ENCODE measurements around the gene ONECUT2.
"Not testable (repeated sequence)": the region's sequence is repeated elsewhere in the genome, so short reads cannot be mapped to it uniquely, and the experiment has no call there.

Gene ONECUT2

DNA sequence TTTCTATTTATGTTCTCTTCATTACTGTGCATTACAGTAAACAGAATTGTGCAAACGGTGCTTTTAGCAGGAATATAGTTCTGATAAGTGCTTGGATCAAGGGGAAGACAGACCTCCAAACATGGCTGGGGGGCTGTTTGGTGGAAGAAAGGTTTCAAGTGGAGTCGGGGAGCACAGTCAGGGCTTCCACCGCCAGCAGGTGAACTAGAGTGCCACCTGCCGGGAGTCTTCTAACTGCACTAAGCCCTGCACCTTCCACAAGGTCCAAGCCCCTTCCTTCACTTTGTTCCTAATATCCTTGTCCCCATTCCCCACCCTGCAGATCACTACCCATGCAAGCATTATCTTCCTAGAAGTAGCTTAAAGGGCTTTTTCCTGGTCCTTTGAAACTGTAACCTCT is 11.1 kb downstream of the ONECUT2 start:
- DNase-seq (ENCODE audit: low spot score) = no peak

DNA sequence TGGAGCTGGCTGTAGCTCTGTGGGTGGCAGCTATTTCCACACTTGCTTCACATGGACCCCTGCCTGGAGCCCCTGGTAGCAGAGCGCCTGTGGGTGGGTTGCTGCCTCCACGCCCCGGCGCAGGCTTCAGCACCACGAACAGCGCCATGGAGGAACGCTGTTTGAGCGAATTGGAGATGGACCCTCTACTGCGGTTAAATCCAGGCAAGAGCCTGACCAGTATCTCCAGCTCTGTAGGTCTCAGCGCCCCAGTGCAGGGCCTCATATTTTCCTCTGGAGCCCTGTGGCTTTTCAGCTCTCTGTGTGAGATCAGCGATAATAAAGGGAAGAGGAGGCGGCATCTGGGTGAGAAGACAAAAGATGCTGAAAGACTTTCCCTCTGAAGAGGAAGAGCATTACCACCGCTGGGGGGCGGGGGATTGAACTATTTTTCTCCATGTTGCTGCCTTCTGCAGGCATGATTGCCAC is 12.0 kb downstream of the ONECUT2 start:
- DNase-seq (ENCODE audit: low spot score) = no peak

GRCh38 chr18:57455576-57456129 is 20.5 kb downstream of the ONECUT2 start:
- DNase-seq (ENCODE audit: low spot score) = no peak

DNA sequence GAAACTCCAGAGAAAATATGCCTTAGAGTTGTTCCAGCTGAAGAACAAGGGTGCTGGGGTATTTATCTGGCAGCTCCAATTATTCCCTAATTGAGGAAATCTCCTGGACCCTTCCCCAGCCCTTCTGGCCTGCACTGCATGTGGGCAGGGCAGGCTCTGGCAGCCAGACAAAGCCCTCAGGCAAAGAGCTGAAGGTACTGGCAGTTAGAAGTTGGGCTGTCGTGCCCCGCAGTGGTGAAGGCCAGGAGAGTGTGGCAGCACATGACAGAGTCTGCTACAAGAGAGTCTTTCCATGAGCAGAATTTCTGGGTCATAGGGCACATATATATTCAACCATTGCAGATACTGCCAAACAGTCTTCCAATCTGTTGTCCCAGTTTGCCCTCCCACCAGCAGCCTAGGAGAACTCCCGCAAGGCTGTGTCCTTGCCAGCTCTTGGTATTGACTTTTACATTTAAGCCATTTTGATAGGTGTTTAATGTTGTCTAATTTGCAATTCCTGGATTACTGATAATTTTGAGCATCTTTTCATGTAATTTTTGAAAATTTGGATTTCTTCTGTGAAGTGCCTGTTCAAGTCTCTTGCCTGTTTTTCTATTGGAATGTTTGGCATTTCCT is 26.6 kb downstream of the ONECUT2 start:
- DNase-seq (ENCODE audit: low spot score) = no peak

GRCh38 chr18:57466307-57466706 is 31.1 kb downstream of the ONECUT2 start:
- DNase-seq (ENCODE audit: low spot score) = no peak

- no peak for DNase-seq (ENCODE audit: low spot score)
These were observed 31.7 kb downstream of the ONECUT2 start for GRCh38 chr18:57466745-57467409.

DNA sequence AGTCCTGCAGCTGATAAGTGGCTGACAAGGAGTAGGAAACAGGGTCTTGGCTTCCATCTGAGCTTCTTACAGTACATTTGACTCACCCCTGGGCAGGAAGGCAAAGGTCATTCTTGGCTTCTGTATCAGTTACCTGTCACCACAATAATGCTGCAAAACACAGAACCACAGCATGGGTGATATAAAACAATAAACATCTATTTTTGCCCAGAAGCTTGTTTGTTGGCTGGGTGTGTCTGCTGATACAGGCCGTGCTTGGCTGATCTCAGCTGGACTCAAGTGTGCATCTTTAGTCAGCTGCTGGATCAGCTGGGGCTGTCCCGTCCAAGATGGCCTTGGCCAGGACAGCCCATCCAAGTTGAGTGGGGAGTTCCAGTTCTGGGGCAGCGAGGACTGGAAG is 34.7 kb downstream of the ONECUT2 start:
- no peak for DNase-seq (ENCODE audit: low spot score)

DNA sequence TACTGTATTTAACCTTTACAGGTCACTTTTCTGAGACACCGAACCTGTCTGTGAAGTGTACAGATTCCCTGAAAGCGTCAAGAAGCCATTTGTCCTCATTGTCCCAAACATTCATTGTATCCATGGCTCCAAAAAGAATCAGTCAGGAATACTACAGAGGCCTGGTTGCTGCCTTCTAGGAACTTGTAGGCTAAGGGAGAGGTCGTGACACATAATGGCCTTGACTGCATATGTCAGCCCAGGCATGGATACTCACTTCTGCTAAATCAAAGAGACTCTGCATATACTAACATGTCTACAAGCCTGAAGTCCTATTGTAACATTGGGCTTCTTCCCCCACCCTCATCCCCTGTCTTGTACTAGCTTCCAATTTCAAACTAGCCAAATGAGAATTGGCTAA is 40.2 kb downstream of the ONECUT2 start:
- DNase-seq (ENCODE audit: low spot score) = no peak

- no peak for DNase-seq (ENCODE audit: low spot score)
These were observed 40.7 kb downstream of the ONECUT2 start for GRCh38 chr18:57475903-57476302.

DNA sequence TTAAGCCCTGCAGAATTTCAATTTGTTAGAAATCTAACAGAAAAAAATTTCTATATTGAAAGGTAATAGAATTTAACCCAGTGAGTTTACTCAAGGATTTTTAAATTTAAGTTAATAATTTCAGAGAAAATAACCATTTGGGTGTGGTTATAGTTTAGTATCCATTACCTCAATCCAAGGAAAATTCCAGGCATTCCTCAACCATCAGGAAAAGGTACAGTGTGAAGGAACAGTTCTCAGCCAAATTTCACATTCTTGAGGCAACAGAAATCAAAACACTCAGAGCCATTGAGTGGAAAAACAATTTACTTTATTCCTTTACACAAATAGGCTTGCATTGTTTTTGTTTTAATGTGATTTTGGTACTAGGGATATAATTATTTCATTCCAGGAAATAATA is 45.6 kb downstream of the ONECUT2 start:
- no peak for DNase-seq (ENCODE audit: low spot score)

GRCh38 chr18:57497372-57498294 is 62.5 kb downstream of the ONECUT2 start:
- no peak for DNase-seq (ENCODE audit: low spot score)

GRCh38 chr18:57498682-57499256 is 63.6 kb downstream of the ONECUT2 start:
- DNase-seq (ENCODE audit: low spot score) = no peak

DNA sequence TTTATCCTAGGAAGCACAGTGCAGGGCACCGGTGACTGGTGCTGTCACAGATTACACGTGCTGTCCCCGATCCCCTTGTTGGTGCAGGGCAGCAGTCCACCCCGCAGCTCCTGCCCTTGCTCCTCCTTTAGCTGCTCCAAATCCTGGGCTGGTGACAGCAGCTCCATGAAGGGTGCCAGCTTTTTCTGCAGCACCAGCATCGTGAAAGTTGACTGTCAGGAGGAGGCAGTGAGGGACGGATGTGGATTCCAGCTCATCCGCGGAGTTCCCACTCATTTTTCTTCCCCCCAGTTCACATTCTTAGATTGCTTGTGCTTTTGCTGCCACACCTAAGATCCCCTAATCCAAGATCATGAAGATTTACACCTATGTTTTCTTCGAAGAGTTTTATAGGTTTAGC is 67.5 kb downstream of the ONECUT2 start:
- no peak for DNase-seq (ENCODE audit: low spot score)

- no peak for DNase-seq (ENCODE audit: low spot score)
These were observed 70.1 kb downstream of the ONECUT2 start for GRCh38 chr18:57505231-57505630.

DNA sequence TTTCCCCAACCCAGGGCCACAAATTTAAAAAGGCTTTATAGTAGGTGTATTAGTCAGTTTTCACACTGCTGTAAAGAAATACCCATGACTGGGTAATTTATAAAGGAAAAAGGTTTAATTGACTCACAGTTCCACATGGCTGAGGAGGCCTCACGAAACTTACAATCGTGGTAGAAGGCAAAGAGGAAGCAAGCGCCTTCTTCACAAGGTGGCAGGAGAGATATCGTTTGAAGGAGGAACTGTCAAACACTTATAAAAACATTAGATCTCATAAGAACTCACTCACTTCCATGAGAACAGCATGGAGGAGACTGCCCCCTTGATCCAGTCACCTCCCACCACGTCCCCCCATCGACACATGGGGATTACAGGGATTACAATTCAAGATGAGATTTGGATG is 80.9 kb downstream of the ONECUT2 start:
- DNase-seq (ENCODE audit: low spot score) = no peak

DNA sequence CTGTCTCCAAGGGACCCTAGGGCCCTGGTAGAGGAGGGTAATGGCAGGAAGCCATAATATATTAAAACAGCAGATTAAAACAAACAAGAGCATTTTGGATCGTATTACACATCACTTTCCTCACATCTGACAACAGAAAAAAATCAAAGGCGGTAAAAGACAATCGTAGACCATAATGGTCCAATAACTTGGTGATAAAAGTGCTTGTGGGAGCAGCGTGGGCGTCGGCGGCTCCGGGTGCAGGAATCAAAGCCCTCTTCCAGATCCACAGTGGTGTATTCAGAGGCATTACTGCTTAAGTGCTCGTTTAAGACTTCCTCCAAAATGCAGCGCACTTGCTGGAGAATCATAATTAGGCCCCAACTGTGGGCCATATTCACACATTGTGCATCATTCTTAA is 83.4 kb downstream of the ONECUT2 start:
- DNase-seq (ENCODE audit: low spot score) = no peak

DNA sequence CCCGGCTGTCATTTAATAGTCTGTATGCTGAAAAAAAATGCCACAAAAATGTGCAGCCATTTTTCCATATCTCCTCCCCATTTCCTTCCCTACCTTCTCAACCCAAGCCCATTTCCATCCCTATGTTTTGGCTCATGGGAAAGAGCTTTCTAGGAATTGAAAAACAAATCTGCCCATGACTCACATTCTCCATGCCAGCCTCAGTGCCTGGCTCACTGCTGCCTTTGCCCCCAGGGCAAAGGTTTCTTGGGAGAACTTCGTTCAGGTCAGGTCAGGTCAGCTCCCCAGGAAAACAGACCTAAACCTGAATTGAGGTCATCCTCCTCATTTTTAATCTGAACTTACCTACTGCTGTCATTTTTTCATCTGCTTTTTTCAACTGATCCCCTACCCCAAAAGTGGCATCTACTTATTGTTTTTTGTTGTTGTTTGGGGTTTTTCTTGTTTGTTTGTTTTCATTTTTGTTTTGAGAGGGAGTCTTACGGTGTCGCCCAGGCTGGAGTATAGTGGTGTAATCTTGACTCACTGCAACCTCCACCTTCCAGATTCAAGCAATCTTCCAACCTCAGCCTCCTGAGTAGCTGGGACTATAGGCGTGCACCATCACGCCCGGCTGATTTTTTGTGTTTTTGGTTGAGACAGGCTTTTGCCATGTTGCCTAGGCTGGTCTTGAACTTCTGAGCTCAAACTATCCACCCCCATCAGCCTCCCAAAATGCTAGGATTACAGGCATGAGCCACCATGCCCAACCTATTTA is 84.7 kb downstream of the ONECUT2 start:
- no peak for DNase-seq (ENCODE audit: low spot score)

DNA sequence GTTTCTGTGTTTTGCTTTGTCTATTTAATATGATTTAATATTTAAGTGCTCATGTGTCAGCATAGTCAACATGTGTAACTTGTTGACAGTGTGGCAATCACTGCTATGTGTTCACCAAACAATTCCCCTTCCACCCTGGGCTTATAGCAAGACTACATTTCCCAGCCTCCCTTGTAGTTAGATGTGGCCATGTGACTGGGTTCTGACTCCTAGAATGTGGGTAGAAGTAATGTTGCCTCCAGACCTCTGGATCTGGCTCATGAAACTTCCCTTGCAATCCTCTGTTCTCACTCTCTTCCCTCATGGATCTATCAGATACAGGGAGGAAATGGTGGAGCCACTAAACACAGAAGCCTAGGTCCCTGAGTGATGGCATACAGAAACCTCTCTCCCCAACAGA is 87.2 kb downstream of the ONECUT2 start:
- DNase-seq (ENCODE audit: low spot score) = not testable (repeated sequence)

- no peak for DNase-seq (ENCODE audit: low spot score)
These were observed 88.2 kb downstream of the ONECUT2 start for GRCh38 chr18:57523171-57523956.

GRCh38 chr18:57527556-57528229 is 92.5 kb downstream of the ONECUT2 start:
- DNase-seq (ENCODE audit: low spot score) = no peak
